Kidney glomerular epithelial cell (primary cell): ENCODE results near the gene INTS11.

Experiments used
- DNase-seq: peaks from one replicate; lab custom pipeline; 2025; lab: John Stamatoyannopoulos, UW

INTS11 gene

GRCh38 chr1:1312450-1313314, 11.8 kb downstream of the INTS11 start:
- DNase-seq: no peak

GRCh38 chr1:1311107-1312104, 13.1 kb downstream of the INTS11 start:
- DNase-seq: no peak

- no peak for DNase-seq
Observed at GRCh38 chr1:1310476-1311053, 13.9 kb downstream of the INTS11 start.

GRCh38 chr1:1310109-1310385, 14.4 kb downstream of the INTS11 start:
- DNase-seq: no peak

GRCh38 chr1:1309251-1310108, 15.0 kb downstream of the INTS11 start:
- no peak for DNase-seq

- no peak for DNase-seq
Observed at GRCh38 chr1:1308756-1309250, 15.7 kb downstream of the INTS11 start.

GRCh38 chr1:1307923-1308755, 16.3 kb downstream of the INTS11 start, which contains the start of the genes ACAP3 and PUSL1:
Gene ACAP3, minus strand, starts transcription at chr1:1307930. Its CDS starts 115 bp downstream, at chr1:1307815.
Gene PUSL1, plus strand, starts transcription at chr1:1308597. Its CDS starts 47 bp downstream, at chr1:1308644.
- peak; percentile 81 for DNase-seq

GRCh38 chr1:1307261-1307922, 17.1 kb downstream of the INTS11 start:
- DNase-seq: no peak

GRCh38 chr1:1306661-1307260, 17.7 kb downstream of the INTS11 start:
- no peak for DNase-seq

GRCh38 chr1:1306070-1306660, 18.3 kb downstream of the INTS11 start:
- DNase-seq: no peak

- peak; percentile 15 for DNase-seq
Observed at GRCh38 chr1:1305300-1306069, 19.0 kb downstream of the INTS11 start.

- peak; percentile 78 for DNase-seq
Observed at GRCh38 chr1:1304331-1305299, 19.8 kb downstream of the INTS11 start.

GRCh38 chr1:1303736-1304135, 20.7 kb downstream of the INTS11 start:
- DNase-seq: no peak

GRCh38 chr1:1302951-1303509, 21.4 kb downstream of the INTS11 start:
- DNase-seq: no peak

- DNase-seq: no peak
Observed at GRCh38 chr1:1302006-1302430, 22.4 kb downstream of the INTS11 start.

GRCh38 chr1:1300352-1300739, 24.1 kb downstream of the INTS11 start:
- no peak for DNase-seq
